T-helper 17 cell (primary cell): ENCODE results near the gene RBM10. TPM values are rescaled to one million over a fixed set of nuclear protein-coding genes. Genes with fewer than 3 reads are reported as not detected.

ENCODE experiments used
- ATAC-seq: fragments of 150-1000 bp; cut with Tn5 transposase; 2 replicates; pipeline ENCODE4 v1.10.0; 2021; ENCODE audit warnings: mild to moderate bottlenecking, moderate library complexity
- DNase-seq, 3 donors: peaks; one replicate each; pipeline versions ENCODE4 v3.0.0 to v3.0.0-alpha.2; 2020 to 2021
- H3K9me3 ChIP-seq: one replicate; pipeline ENCODE4 v1.7.0; 2013; ENCODE audit warnings: low read length, mild to moderate bottlenecking; ENCODE audit not compliant: control insufficient read depth, poor library complexity, severe bottlenecking
- H3K27ac Mint-ChIP-seq: one replicate; pipeline ENCODE4 v1.8.0; 2022; ENCODE audit warnings: mild to moderate bottlenecking, moderate library complexity, mixed read lengths
- H3K27me3 Mint-ChIP-seq: one replicate; pipeline ENCODE4 v1.8.0; 2022; ENCODE audit warnings: mixed read lengths
- H3K36me3 Mint-ChIP-seq: one replicate; pipeline ENCODE4 v1.8.0; 2022; ENCODE audit warnings: low read depth, mixed read lengths
- H3K4me1 Mint-ChIP-seq: one replicate; pipeline ENCODE4 v1.8.0; 2022; ENCODE audit warnings: mild to moderate bottlenecking, mixed read lengths
- H3K4me3 Mint-ChIP-seq: one replicate; pipeline ENCODE4 v1.8.0; 2022; ENCODE audit warnings: mild to moderate bottlenecking, moderate library complexity, mixed read lengths
- total RNA-seq, 4 donors: library from RNA in 2 of 4; stranded (reverse) in 2 of 4; gene quantifications; one replicate each; pipeline ENCODE4 v1.2.3 and lab custom pipeline; 2022 to 2026

Gene RBM10
- total RNA-seq, 2 donors from 2014 or later: 33.0 to 36.5 TPM

- no peaks in the 10 kb centered on the region for H3K9me3 ChIP-seq
- DNase-seq (no peak), ATAC-seq (no peak)
- peaks cover 13% of the 10 kb centered on the region for H3K36me3 Mint-ChIP-seq
- H3K27ac Mint-ChIP-seq: peak overlapping the region; percentile 97
- H3K4me1 Mint-ChIP-seq: peaks cover 37% of the 10 kb centered on the region
- no peaks in the 10 kb centered on the region for H3K27me3 Mint-ChIP-seq
- H3K4me3 Mint-ChIP-seq: no peak overlapping the region
Observed at GRCh38 chrX:47215291-47215900, 70.4 kb downstream of the RBM10 start.

- Mint-ChIP-seq H3K4me3 (no peak overlapping the region), H3K27ac (peak overlapping the region; percentile 97), H3K4me1 (peaks cover 41% of the 10 kb centered on the region), H3K27me3 (no peaks in the 10 kb centered on the region), H3K36me3 (peaks cover 11% of the 10 kb centered on the region)
- ATAC-seq (no peak), DNase-seq (no peak)
- no peaks in the 10 kb centered on the region for H3K9me3 ChIP-seq
Observed at GRCh38 chrX:47216393-47216925, 71.4 kb downstream of the RBM10 start.

DNA sequence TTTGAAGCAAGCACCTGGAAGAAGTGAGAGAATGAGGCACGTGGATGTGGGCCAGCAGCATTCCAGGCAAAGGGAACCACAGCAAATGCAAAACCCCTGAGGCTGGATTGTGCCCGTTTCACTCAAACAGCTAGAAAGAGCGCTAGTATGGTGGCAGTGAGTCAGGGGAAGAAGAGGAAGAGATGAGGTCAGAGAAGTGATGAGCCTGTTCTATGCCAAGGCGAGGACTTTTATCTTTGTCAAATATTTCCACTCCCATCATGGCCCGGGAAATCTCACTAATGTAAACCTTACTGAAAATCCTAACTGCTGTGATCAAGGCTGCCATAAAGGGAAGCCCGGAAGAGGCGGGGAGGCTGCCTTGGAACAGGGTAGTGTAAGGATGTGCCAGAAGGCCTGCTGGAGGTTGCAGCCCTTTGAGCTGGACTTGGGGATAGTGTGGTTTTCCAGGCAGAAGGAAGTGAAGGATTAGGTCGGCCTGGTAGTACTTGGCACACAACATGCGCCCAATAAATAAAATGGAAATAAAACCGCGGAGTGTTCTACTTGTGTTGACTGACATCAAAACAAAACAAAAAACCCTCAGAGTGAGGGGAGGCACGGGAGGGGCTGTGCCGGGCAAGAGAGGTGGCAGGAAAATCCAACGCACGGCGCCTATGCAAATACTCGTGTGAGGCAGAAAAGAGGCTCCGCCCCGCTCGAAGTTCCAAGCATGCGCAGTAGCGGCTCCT, 72.3 kb downstream of the RBM10 start:
- Mint-ChIP-seq H3K27ac (peak overlapping the region; percentile 97), H3K36me3 (peaks cover 4% of the 10 kb centered on the region), H3K4me1 (peaks cover 41% of the 10 kb centered on the region), H3K27me3 (no peaks in the 10 kb centered on the region), H3K4me3 (peak overlapping the region; percentile 94)
- ATAC-seq (no peak), DNase-seq (no peak)
- no peaks in the 10 kb centered on the region for H3K9me3 ChIP-seq

DNA sequence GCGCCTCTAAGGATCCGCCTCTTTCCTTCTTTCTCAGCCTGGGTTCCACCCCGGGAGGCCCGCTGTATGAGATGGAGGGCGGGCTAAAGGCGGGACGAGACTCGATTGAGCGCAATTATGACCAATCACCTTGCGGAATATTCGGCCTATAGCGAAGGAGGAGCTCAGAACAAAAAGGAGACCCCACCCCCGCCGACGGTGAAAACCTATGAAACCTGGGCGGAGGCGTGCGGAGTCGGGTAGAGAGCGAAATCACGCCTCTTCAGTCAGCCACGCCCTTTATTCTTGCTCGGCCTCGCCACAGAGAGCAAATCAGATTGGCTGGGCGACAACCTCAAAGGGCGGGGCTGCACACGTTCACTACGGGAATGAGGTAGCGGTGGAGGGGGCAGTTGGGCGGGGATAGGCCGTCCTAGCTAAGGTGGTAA, 72.8 kb downstream of the RBM10 start:
- Mint-ChIP-seq H3K27ac (peak overlapping the region; percentile 97), H3K4me1 (peaks cover 41% of the 10 kb centered on the region), H3K27me3 (no peaks in the 10 kb centered on the region), H3K4me3 (peak overlapping the region; percentile 94), H3K36me3 (peaks cover 4% of the 10 kb centered on the region)
- H3K9me3 ChIP-seq: no peaks in the 10 kb centered on the region
- ATAC-seq (peak; percentile 83), DNase-seq (peak; percentile 81 to 91 (median 88))

DNA sequence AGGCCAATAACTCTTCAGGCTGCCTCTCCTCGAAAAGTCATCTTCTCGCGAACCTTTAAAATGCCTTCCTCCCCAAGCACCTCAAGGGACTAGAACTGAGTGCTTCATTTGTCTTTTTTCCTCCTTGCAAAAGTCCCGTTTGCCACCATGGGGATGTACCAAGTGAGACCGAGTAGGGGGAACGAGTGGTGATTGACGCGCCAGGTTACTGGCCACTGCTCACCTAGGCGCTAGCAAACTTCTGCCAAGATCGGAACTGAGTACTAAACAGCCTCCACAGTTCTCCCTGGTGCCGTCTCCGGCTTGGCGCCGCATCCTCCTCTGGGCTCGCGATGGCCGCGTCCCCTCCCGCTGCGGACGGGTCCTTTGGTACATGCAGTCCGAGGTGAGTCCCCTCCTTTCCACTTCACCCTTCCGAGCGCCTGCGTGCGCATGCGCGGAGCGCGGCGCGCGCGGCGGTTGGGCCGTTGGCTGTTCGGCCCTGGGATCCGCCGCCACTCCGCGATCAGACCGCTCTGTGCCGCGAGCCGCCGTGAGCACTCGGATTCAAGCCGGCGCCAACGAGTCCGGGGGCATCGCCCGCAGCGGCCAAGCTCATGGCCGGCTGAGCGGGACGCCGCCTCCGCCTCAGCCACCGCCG, 73.4 kb downstream of the RBM10 start, which contains the start of gene CDK16:
TSS of gene CDK16 (plus strand) at position 402 of the 640 bp plus-strand sequence. CDS start 4,877 bp downstream, outside the sequence.
- H3K27me3 Mint-ChIP-seq: no peaks in the 10 kb centered on the region
- H3K27ac Mint-ChIP-seq: peak within 1 kb of the TSS; percentile 97
- H3K4me3 Mint-ChIP-seq: peak within 1 kb of the TSS; percentile 94
- peak; percentile 53 to 62 (median 56) for DNase-seq
- ATAC-seq: peak; percentile 35
- H3K36me3 Mint-ChIP-seq: peaks cover 4% of the 10 kb centered on the region
- peaks cover 41% of the 10 kb centered on the region for H3K4me1 Mint-ChIP-seq
- H3K9me3 ChIP-seq: no peaks in the 10 kb centered on the region

GRCh38 chrX:47218920-47219815, 74.1 kb downstream of the RBM10 start:
- peak; percentile 27 to 34 (median 34) for DNase-seq
- peak overlapping the region; percentile 93 for H3K4me3 Mint-ChIP-seq
- ATAC-seq: no peak
- peaks cover 4% of the 10 kb centered on the region for H3K36me3 Mint-ChIP-seq
- H3K27me3 Mint-ChIP-seq: no peaks in the 10 kb centered on the region
- peak overlapping the region; percentile 97 for H3K27ac Mint-ChIP-seq
- no peaks in the 10 kb centered on the region for H3K9me3 ChIP-seq
- H3K4me1 Mint-ChIP-seq: peaks cover 41% of the 10 kb centered on the region

DNA sequence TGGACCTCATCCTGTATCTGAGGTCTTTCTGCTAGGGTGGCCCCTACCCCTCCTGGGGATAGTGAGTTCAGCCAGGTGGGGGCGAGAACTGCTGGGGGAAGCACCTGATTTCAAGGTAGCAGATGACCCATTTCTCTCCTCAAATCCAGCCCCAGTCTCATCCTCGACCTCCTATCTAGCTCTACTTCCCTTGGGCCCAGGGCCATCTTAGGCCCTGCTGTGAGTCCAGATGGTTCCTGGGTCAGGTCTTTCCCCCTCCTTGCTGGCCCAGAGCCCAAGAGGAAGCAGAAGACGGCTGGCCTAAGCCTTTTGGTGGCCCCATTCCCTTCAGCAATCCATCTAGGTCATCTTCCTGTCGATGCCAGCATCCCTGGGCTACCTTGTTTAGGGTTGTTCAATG, 76.7 kb downstream of the RBM10 start:
- Mint-ChIP-seq H3K4me1 (peaks cover 32% of the 10 kb centered on the region), H3K27me3 (no peaks in the 10 kb centered on the region), H3K36me3 (no peaks in the 10 kb centered on the region), H3K4me3 (peak overlapping the region; percentile 33), H3K27ac (peak overlapping the region; percentile 6)
- no peak for ATAC-seq
- DNase-seq: no peak
- H3K9me3 ChIP-seq: no peaks in the 10 kb centered on the region

DNA sequence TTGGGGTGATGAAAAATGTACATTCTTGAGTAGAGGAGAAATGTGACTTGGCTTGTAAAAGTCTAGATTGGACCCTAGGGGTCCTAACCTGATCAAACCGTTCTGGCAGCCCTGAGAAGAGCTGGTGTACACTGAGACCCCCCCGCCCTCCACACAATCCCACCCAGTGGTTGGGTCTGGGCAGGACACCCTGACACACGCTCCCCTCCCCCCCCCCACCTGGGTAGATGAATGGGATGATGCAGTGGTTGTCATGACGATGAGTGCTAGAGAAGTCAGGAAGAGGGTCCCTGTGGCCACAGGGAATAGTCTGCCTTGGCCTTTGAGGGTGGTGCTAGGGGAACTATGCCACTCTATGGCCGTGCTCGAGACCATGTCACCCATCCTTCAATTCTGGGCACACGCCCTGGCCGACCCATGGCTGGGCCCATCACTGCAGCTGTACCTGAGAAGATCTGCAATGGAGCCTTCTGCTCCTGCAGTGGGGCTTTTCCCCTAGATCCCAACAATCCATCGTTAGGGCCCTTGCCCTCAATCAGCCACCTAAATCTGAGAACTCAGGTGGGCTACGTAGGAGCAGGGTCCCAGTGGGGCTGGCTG, 77.8 kb downstream of the RBM10 start:
- no peak for DNase-seq
- H3K4me3 Mint-ChIP-seq: no peak overlapping the region

GRCh38 chrX:47223476-47224250, 78.6 kb downstream of the RBM10 start:
- no peaks in the 10 kb centered on the region for H3K9me3 ChIP-seq
- peaks cover under 1% of the 10 kb centered on the region for H3K36me3 Mint-ChIP-seq
- DNase-seq (no peak), ATAC-seq (no peak)
- H3K4me3 Mint-ChIP-seq: peak overlapping the region; percentile 44
- peaks cover 24% of the 10 kb centered on the region for H3K4me1 Mint-ChIP-seq
- H3K27ac Mint-ChIP-seq: peak overlapping the region; percentile 73
- H3K27me3 Mint-ChIP-seq: no peaks in the 10 kb centered on the region

More for the DNA sequence above, 77.8 kb downstream of the RBM10 start:
- Mint-ChIP-seq H3K27ac (peak overlapping the region; percentile 56), H3K4me1 (peaks cover 26% of the 10 kb centered on the region), H3K27me3 (no peaks in the 10 kb centered on the region), H3K36me3 (no peaks in the 10 kb centered on the region)
- no peaks in the 10 kb centered on the region for H3K9me3 ChIP-seq
- ATAC-seq: no peak

GRCh38 chrX:47224266-47224895, 79.4 kb downstream of the RBM10 start:
- H3K36me3 Mint-ChIP-seq: peaks cover 2% of the 10 kb centered on the region
- no peak for ATAC-seq
- DNase-seq: no peak
- peak overlapping the region; percentile 73 for H3K27ac Mint-ChIP-seq
- no peaks in the 10 kb centered on the region for H3K27me3 Mint-ChIP-seq
- no peak overlapping the region for H3K4me3 Mint-ChIP-seq
- H3K9me3 ChIP-seq: no peaks in the 10 kb centered on the region
- peaks cover 23% of the 10 kb centered on the region for H3K4me1 Mint-ChIP-seq

- no peak for DNase-seq
- Mint-ChIP-seq H3K36me3 (peaks cover 2% of the 10 kb centered on the region), H3K27ac (no peak overlapping the region), H3K4me3 (no peak overlapping the region), H3K4me1 (peaks cover 18% of the 10 kb centered on the region), H3K27me3 (no peaks in the 10 kb centered on the region)
- H3K9me3 ChIP-seq: no peaks in the 10 kb centered on the region
- no peak for ATAC-seq
Observed at GRCh38 chrX:47224896-47225290, 79.9 kb downstream of the RBM10 start.
